Hepatocyte (in vitro differentiated cells): ENCODE data around the gene DGKD. TPM values are rescaled to one million over a fixed set of nuclear protein-coding genes. Genes with fewer than 3 reads are reported as not detected.

Experiments
- DNase-seq: peaks from one replicate; pipeline ENCODE4 v3.0.0-alpha.2; 2016; ENCODE audit warnings: low spot score
- H2AFZ ChIP-seq: fragments of 200-600 bp; sonication (generic); 2 replicates; pipeline ENCODE4 v1.6.0; 2016; ENCODE audit warnings: antibody characterized with exemption, mild to moderate bottlenecking
- H3K27ac ChIP-seq: fragments of 200-600 bp; sonication (generic); 2 replicates; pipeline ENCODE4 v1.5.1; 2016; ENCODE audit warnings: mild to moderate bottlenecking
- H3K27me3 ChIP-seq: fragments of 200-600 bp; sonication (generic); 2 replicates; pipeline ENCODE4 v1.6.1; 2016
- H3K36me3 ChIP-seq: fragments of 200-600 bp; sonication (generic); replicated peaks from 2 replicates; pipeline ENCODE4 v1.5.1; 2016; ENCODE audit warnings: low read depth; ENCODE audit not compliant: insufficient read depth
- H3K4me1 ChIP-seq: fragments of 200-600 bp; sonication (generic); 2 replicates; pipeline ENCODE4 v1.5.1; 2016; ENCODE audit warnings: mild to moderate bottlenecking, moderate library complexity; ENCODE audit not compliant: insufficient read depth
- H3K4me2 ChIP-seq: fragments of 200-600 bp; sonication (generic); 2 replicates; pipeline ENCODE4 v1.6.0; 2016
- H3K4me3 ChIP-seq: fragments of 200-600 bp; sonication (generic); 2 replicates; pipeline ENCODE4 v1.5.1; 2016; ENCODE audit warnings: mild to moderate bottlenecking
- H3K79me2 ChIP-seq: fragments of 200-600 bp; sonication (generic); 2 replicates; pipeline ENCODE4 v1.6.0; 2017; ENCODE audit warnings: mild to moderate bottlenecking
- H3K9me2 ChIP-seq: fragments of 200-600 bp; sonication (generic); replicated peaks from 2 replicates; pipeline ENCODE4 v1.6.0; 2017; ENCODE audit warnings: mild to moderate bottlenecking; ENCODE audit not compliant: insufficient read depth
- H3K9me3 ChIP-seq: fragments of 200-600 bp; sonication (generic); 2 replicates; pipeline ENCODE4 v1.5.1; 2016; ENCODE audit warnings: low read depth, mild to moderate bottlenecking
- H4K20me1 ChIP-seq: fragments of 200-600 bp; sonication (generic); 2 replicates; pipeline ENCODE4 v1.6.0; 2016; ENCODE audit warnings: mild to moderate bottlenecking; ENCODE audit not compliant: insufficient read depth, poor library complexity, severe bottlenecking
- EZH2 ChIP-seq: fragments of 200-600 bp; sonication (generic); IDR thresholded peaks from 2 replicates; pipeline ENCODE4 v1.6.1; 2016; ENCODE audit warnings: antibody characterized with exemption, mild to moderate bottlenecking, borderline replicate concordance
- EZH2phosphoT487 ChIP-seq: fragments of 200-600 bp; sonication (generic); IDR thresholded peaks from one replicate; pipeline ENCODE4 v1.6.1; 2018; ENCODE audit warnings: antibody characterized with exemption, mild to moderate bottlenecking, low read depth, moderate library complexity; ENCODE audit not compliant: unreplicated experiment, severe bottlenecking
- WGBS: methylation state at CpG from one replicate; pipeline ENCODE4 v1.1.6; 2016; ENCODE audit warnings: low lambda C conversion rate; ENCODE audit errors: missing lambda C conversion rate; 5-methylcytosine and 5-hydroxymethylcytosine counted together
- polyA plus RNA-seq: library from polyadenylated mRNA; unstranded; fragments of >200 nt; fragmentation: Nextera tagmentation; extraction: Ambion mirVana; gene quantifications from 2 replicates; pipeline ENCODE4 v1.2.1, GENCODE V29; 2016
- total RNA-seq: library from RNA; depleted of rRNA; stranded (reverse); fragments of >200 nt; gene quantifications from 2 replicates; pipeline ENCODE4 v1.2.3, GENCODE V29; 2014
- TF ChIP-seq, protein P1 (sequence below): fragments of 200-600 bp; sonication (generic); IDR thresholded peaks from 2 replicates; pipeline ENCODE4 v1.5.1; 2016; ENCODE audit warnings: antibody characterized with exemption, mild to moderate bottlenecking; ENCODE audit not compliant: poor library complexity

DGKD gene
- total and polyA plus RNA-seq, 2 experiments from 2014 or later, result 14.2 to 14.3 TPM

DNA sequence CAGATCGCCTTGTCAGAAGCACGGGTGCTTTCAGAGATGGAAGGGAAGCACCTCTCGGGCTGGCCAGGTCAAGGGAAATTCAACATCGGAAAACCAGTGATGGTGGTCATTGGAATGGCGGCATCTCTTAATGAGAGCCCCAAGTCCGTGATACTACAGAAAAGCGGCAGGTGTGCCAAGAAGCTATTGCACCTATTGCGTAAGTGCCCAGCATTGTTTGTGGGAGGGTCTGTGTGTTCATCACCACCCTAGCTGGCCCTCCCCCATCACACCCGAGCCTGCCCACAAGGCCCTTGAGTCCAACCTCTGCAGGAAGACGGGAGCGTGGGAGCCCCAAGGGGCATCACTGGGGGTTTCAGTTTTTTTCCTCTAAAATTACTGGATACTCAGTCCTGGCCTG lies 100.7 kb downstream of the DGKD start:
- Histone ChIP-seq H3K79me2 (no peaks in the 10 kb centered on the region), H3K4me2 (no peak overlapping the region), H4K20me1 (no peaks in the 10 kb centered on the region), H3K9me2 (no peaks in the 10 kb centered on the region), H2AFZ (no peak overlapping the region), H3K27ac (no peak overlapping the region), H3K4me3 (no peak overlapping the region), H3K36me3 (no peaks in the 10 kb centered on the region), H3K4me1 (no peaks in the 10 kb centered on the region), H3K27me3 (no peaks in the 10 kb centered on the region), H3K9me3 (no peaks in the 10 kb centered on the region)
- TF ChIP-seq EZH2phosphoT487, result no peak
- TF ChIP-seq, protein P1, sequence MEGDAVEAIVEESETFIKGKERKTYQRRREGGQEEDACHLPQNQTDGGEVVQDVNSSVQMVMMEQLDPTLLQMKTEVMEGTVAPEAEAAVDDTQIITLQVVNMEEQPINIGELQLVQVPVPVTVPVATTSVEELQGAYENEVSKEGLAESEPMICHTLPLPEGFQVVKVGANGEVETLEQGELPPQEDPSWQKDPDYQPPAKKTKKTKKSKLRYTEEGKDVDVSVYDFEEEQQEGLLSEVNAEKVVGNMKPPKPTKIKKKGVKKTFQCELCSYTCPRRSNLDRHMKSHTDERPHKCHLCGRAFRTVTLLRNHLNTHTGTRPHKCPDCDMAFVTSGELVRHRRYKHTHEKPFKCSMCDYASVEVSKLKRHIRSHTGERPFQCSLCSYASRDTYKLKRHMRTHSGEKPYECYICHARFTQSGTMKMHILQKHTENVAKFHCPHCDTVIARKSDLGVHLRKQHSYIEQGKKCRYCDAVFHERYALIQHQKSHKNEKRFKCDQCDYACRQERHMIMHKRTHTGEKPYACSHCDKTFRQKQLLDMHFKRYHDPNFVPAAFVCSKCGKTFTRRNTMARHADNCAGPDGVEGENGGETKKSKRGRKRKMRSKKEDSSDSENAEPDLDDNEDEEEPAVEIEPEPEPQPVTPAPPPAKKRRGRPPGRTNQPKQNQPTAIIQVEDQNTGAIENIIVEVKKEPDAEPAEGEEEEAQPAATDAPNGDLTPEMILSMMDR, result no peak
- TF ChIP-seq EZH2, result no peak
- DNase-seq, result no peak
- WGBS, result 92% methylated on average over 11 of the region's 11 CpGs

DNA sequence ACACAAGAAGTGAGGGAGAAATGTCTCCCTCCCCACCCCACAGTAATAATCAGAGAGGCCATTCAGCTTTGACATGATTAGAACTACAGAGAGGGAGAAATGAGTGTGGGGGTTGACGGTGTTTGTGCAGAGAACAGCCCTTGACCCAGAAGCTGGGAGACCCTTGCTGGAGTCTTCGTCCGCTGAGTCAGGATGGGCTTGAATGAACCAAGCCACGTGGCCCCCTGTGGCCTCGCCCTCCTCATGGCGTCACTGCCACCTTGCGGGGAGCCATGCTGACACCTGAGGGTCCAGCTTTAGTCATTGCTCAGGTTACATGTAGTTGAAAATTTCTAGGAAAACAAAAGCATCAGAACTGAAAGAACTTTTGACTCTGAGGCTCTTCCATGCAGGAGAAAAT lies 101.2 kb downstream of the DGKD start:
- Histone ChIP-seq H4K20me1 (no peaks in the 10 kb centered on the region), H3K79me2 (no peaks in the 10 kb centered on the region), H3K36me3 (no peaks in the 10 kb centered on the region), H3K4me2 (no peak overlapping the region), H3K27me3 (no peaks in the 10 kb centered on the region), H3K9me2 (no peaks in the 10 kb centered on the region), H3K4me3 (no peak overlapping the region), H2AFZ (no peak overlapping the region), H3K27ac (no peak overlapping the region), H3K4me1 (no peaks in the 10 kb centered on the region), H3K9me3 (no peaks in the 10 kb centered on the region)
- WGBS, result 96% methylated on average over 7 of the region's 7 CpGs
- DNase-seq, result no peak
- TF ChIP-seq, protein P1, result no peak
- TF ChIP-seq EZH2, result no peak
- no peak for TF ChIP-seq EZH2phosphoT487

DNA sequence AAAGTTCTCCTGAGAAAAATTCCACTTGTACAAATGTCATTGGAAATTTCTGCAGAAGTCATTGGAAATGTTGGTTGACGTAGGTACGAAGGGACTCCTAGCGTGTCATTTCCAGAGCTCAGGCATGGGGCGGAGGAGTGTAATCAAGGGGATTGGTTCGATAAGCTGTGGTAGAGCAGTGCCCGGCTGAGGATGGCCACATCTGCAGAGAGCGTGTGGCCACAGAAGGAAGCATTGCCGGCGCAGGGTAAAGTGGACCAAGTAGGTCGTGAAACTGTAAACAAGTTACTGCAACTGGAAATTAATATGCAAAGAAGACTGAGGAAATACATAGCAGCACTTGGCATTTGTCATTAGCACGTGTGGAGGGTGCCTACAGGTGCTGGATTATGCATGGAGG lies 101.8 kb downstream of the DGKD start:
- H3K4me2 ChIP-seq, result no peak overlapping the region
- H3K9me3 ChIP-seq, result no peaks in the 10 kb centered on the region
- no peak for DNase-seq
- no peak for TF ChIP-seq EZH2
- no peak for TF ChIP-seq EZH2phosphoT487
- TF ChIP-seq, protein P1, result no peak
- H3K36me3 ChIP-seq, result no peaks in the 10 kb centered on the region
- no peak overlapping the region for H3K27ac ChIP-seq
- WGBS, result 97% methylated on average over 11 of the region's 11 CpGs
- H3K9me2 ChIP-seq, result no peaks in the 10 kb centered on the region
- H3K27me3 ChIP-seq, result no peaks in the 10 kb centered on the region
- no peaks in the 10 kb centered on the region for H3K79me2 ChIP-seq
- H4K20me1 ChIP-seq, result no peaks in the 10 kb centered on the region
- H3K4me3 ChIP-seq, result no peak overlapping the region
- H2AFZ ChIP-seq, result no peak overlapping the region
- no peaks in the 10 kb centered on the region for H3K4me1 ChIP-seq

DNA sequence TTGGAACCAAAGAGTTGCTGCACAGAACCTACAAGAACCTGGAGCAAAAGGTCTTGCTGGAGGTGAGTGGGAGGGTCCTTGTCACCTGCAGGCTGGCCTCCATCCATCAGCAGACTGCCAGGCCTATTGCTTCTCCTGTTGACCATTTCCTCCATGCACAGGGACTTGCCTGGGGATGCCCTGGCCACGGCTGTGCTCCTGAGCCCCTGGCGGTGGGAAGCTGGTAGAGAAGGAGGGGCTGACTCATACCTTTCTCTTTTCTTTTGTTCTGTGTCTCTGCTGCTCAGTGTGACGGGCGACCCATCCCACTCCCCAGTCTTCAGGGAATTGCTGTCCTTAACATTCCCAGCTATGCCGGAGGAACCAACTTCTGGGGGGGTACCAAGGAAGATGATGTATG lies 102.6 kb downstream of the DGKD start:
- H4K20me1 ChIP-seq, result no peaks in the 10 kb centered on the region
- no peak overlapping the region for H3K4me2 ChIP-seq
- no peaks in the 10 kb centered on the region for H3K36me3 ChIP-seq

More for the DNA sequence above, 102.6 kb downstream of the DGKD start:
- Histone ChIP-seq H3K9me3 (no peaks in the 10 kb centered on the region), H3K4me3 (no peak overlapping the region), H3K27me3 (no peaks in the 10 kb centered on the region), H3K4me1 (no peaks in the 10 kb centered on the region), H3K79me2 (no peaks in the 10 kb centered on the region), H3K27ac (no peak overlapping the region), H2AFZ (no peak overlapping the region), H3K9me2 (no peaks in the 10 kb centered on the region)
- no peak for DNase-seq
- 90% methylated on average over 5 of the region's 5 CpGs for WGBS
- no peak for TF ChIP-seq EZH2phosphoT487
- TF ChIP-seq, protein P1, result no peak
- TF ChIP-seq EZH2, result no peak
